Stimulated activated CD8-positive, alpha-beta memory T cell treated with anti-CD3 and anti-CD28 coated beads, Interleukin-12 subunit alpha, Interleukin-12 subunit beta, amount 100 ng/mL, for 4 hours (primary cell): ENCODE results near the gene LRP10.

Source experiments
- DNase-seq: peaks from one replicate; pipeline ENCODE4 v3.0.0-alpha.2; 2020; ENCODE audit warnings: low read depth

The LRP10 gene

DNA sequence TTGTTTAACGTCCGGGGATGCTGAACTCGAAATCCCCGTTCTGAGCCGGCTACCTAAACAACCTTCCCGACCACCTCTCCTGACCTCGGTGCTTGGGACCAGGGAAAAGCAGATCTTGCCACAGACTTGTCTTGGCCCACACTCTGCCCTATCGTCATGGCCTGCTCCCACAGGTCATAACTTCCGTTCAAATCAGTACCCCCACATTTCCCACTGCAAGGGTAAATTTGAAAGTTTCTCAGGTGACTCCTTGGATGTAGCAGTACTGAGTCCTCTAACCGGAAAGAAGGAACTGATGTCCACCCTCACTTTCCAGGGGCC is 48.0 kb downstream of the LRP10 start:
- no peak for DNase-seq

DNA sequence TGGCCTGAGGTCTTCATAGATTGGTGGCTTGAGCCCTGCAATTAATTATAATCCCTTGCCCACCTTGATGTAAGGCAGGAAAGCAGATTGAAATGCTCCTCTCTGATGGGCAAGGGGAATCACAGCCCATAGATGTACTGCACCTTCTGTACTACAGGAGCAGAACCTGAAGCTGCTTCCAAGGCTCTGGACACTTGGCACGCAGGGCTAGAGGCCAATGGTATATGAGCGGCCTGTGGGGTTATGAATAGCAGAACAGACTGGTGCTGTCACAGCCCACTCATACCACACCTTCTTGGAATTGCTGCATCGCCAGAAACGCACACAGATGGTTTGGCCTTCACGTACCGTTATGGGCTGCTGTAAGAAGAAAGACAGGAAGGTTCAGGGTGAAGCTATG is 49.2 kb downstream of the LRP10 start:
- no peak for DNase-seq

DNA sequence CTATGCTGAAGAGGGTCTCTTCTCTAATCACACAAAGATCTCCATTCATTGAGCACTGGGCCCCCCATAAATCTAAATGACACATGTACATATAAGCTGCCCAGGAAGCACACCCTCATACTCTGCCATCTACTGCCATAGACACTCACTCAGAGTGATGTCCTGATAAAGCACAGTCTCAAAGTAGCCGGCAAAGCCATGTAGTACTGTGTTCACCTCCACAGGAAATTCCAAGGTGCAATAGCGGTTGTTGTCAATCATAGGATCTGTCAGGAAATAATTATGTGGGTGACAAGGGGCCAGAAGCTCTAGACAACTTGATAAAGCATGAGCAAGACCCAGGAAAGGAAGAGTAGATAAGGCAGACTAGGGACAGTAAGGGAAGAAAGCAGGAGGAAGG is 50.8 kb downstream of the LRP10 start:
- DNase-seq = no peak

DNA sequence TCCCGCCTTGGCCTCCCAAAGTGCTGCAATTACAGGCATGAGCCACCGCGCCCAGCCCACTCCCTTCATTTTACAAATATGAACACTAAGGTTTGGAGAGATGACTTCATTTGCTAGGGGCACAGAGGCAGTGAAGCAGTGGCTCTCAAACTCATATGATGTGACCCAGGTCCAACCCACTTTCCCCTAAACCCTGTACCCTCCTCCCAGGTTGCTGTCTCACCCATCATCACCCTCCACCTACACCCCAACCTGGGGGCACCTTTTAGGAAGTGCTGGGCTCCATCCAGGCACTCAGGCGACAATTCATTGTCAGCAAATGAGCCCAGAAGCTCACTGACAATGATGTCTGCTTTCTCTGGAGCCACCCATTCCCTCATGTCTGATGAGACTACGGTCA is 52.2 kb downstream of the LRP10 start:
- DNase-seq = no peak

DNA sequence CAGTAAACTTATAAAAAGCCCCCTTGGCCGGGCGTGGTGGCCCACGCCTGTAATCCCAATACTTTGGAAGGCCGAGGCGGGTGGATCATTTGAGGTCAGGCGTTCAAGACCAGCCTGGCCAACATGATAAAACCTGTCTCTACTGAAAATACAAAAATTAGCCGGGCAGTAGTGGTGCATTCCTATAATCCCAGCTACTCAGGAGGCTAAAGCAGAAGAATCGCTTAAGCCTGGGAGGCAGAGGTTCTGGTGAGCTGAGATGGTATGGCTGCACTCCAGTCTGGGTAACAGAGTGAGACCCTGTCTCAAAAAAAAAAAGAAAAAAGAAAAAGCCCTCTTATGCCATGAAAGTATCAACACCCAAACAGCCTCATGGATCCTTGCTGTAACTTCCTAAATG is 54.0 kb downstream of the LRP10 start:
- DNase-seq = no peak

DNA sequence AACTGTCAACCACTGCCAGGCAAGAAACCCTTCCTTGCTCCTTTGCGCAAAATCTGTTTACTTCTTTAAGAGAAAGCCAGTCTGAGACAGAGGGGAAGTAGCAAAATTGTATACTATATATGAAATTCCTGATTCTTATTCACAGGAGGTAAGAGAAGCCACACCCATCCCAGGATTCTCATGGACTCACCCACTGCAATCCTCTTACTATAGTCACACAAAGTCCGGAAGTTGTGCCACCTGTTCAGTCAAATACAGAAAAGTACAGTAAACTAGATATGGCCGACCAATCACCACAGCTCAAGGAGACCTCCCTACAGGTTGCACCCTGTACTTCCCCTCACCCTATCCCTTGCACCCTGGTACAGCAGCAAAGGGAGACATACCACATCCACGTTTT is 54.8 kb downstream of the LRP10 start:
- DNase-seq = no peak

DNA sequence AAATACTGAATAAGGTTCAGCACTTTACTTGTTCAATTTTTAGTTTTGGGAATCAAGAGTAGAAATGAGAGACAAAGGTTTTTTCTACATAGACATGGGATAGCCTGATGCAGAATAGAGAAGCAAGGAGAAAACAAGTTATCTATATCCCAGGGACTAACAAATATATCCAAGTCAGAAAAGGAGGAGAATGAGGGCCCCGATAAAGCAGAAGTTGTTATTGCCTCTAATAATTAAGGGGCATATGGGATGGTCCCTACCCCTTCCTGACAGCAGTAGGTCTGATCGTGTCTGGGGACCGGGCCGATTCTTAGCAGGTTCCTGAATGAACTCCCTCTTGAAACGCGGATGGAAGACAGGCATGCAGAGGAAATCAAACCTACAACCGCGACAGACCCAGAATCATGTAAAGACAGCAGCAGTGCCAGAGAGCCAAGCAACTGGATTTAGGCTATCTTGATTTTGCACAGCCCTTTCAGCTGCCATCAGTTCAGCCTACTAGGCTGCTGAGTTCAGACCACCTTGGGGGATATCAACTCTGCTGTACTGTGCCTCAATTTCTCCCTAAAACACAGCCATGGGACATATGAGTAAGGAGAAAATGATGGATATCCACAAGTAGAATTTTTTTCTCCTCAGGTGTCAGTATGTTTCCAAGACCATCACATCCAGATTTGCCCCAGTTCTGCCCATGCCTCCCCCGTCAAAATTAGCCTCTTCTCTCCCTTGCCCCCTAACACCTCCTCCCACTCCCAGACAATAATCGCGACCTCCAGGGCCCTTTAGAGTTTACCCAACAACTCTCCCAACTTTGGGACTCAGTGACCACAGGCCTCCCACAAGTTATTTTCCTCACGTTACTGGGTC is 56.9 kb downstream of the LRP10 start:
- DNase-seq = no peak

DNA sequence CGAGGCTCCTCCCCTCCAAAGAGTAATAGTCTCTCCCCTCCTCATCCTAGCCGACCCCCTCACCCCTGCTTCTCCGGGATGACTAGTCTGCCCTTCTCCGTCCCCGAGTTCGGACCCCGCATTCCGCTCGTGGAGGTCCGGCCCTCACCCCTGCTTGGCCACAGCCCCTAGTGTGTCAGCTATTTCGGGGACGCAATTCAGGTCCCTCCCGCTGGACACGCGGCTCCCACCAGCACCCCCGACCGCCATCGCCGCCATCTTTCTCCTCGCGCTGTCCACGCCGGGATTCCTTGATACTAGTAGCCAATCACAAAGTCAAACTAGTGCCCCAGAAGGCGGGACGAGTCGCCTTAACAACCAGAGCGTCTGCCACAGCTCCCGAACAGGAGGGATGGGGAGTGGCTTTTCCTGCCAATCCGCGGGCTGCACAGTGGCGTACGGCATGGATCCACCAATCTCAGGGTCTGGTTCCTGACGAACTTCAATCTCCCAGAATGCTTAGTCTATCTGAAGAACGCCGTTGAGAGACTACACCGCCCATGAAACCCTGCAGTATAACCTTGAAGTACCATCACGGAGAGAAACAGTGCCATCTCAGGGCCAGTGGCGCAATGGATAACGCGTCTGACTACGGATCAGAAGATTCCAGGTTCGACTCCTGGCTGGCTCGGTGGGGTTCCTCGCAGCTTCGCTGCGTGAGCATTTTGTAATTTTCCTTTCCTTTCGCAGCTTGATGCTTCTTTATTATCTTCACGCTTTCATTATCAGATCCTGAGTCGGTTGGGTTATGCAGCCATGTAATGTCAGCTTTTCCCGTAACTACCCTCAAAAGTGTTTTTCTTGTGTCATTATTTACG is 57.8 kb downstream of the LRP10 start, which contains the start of gene PRMT5:
Gene PRMT5, minus strand, starts transcription at position 273 of the 857 bp plus-strand sequence. Its CDS starts 15 bp downstream, at position 258.
- DNase-seq = peak; percentile 89

DNA sequence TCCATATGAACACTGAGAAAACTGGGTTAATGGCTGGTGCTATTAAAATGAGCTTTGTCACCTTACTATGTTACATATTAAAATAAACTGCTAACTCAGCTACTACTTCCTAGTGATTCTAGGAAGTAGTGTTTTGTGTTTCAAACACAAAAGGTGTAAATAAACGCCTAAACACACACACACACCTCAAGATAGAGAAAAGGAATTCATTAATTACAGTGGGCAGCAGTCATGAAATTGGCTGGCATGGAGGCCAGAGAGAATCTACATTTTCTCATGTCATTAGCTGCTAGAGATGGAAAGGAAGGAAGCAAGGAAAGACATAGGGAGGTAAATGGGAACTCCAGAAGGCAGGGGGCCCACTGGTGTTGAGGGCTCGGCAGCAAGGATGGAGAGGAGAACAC is 58.4 kb downstream of the LRP10 start:
- no peak for DNase-seq
